ENCODE measurements around the gene ITPR1.

ITPR1 gene

GRCh38 chr3:4680227-4680691, 187.1 kb downstream of the ITPR1 start (continued):
- TF ChIP-seq ZNF629 (tag by site-specific recombination; IDR thresholded peaks at IDR 0.05), result no peak
- peak; percentile 88 for TF ChIP-seq ZNF561 (tag by site-specific recombination; IDR thresholded peaks at IDR 0.05; ENCODE audit: borderline replicate concordance)
- no peak for TF ChIP-seq KLF9 (tag by site-specific recombination; IDR thresholded peaks at IDR 0.05; ENCODE audit: low read depth)
- TF ChIP-seq ZEB2 (tag by site-specific recombination; IDR thresholded peaks at IDR 0.05), result no peak
- no peak for TF ChIP-seq ZIC2 (tag by site-specific recombination; IDR thresholded peaks at IDR 0.05)
- no peak for TF ChIP-seq ZNF114 (tag by site-specific recombination; IDR thresholded peaks at IDR 0.05)
- no peak for TF ChIP-seq ZBTB20 (tag by site-specific recombination; IDR thresholded peaks at IDR 0.05)
- TF ChIP-seq PRDM2 (tag by site-specific recombination; IDR thresholded peaks at IDR 0.05; ENCODE audit: borderline replicate concordance), result no peak
- peak; percentile 87 for TF ChIP-seq ZNF580 (tag by site-specific recombination; IDR thresholded peaks at IDR 0.05)
- no peak for TF ChIP-seq ZNF362 (tag by site-specific recombination; IDR thresholded peaks at IDR 0.05)
- no peak for TF ChIP-seq ZBTB17 (tag by site-specific recombination; IDR thresholded peaks at IDR 0.05)
- TF ChIP-seq ZNF600 (tag by site-specific recombination; IDR thresholded peaks at IDR 0.05), result no peak
- TF ChIP-seq ZNF513 (tag by site-specific recombination; IDR thresholded peaks at IDR 0.05), result no peak
- TF ChIP-seq ZNF16 (tag by site-specific recombination; IDR thresholded peaks at IDR 0.05; ENCODE audit: low read depth), result no peak
- TF ChIP-seq KLF16 (tag by site-specific recombination; IDR thresholded peaks at IDR 0.05), result 0 out of 2 replicates have a peak, but pooled peaks have one; percentile 22
- TF ChIP-seq BCL6B (tag by site-specific recombination; IDR thresholded peaks at IDR 0.05), result no peak
- TF ChIP-seq EGR2 (tag by site-specific recombination; IDR thresholded peaks at IDR 0.05; ENCODE audit: low read depth), result no peak
- no peak for TF ChIP-seq ZNF140 (tag by site-specific recombination; IDR thresholded peaks at IDR 0.05)
- no peak for TF ChIP-seq SP2 (tag by site-specific recombination; IDR thresholded peaks at IDR 0.05)
- TF ChIP-seq ZSCAN30 (tag by site-specific recombination; IDR thresholded peaks at IDR 0.05), result peak; percentile 43; the same call in 1 of the 2 replicates
- TF ChIP-seq REPIN1 (tag by site-specific recombination; IDR thresholded peaks at IDR 0.05; ENCODE audit: low read depth), result no peak
- TF ChIP-seq GLIS1 (tag by site-specific recombination; IDR thresholded peaks at IDR 0.05), result peak; percentile 52; the same call in 1 of the 2 replicates
- TF ChIP-seq ZNF555 (tag by site-specific recombination; conservative IDR thresholded peaks at IDR 0.05), result no peak
- peak; percentile 66; the same call in 1 of the 2 replicates for TF ChIP-seq OVOL3 (tag by site-specific recombination; IDR thresholded peaks at IDR 0.05)
- TF ChIP-seq GFI1B (tag by site-specific recombination; IDR thresholded peaks at IDR 0.05), result 0 out of 2 replicates have a peak, but pooled peaks have one; percentile 18
- TF ChIP-seq WT1 (tag by site-specific recombination; IDR thresholded peaks at IDR 0.05), result peak; percentile 31; the same call in 1 of the 2 replicates
- no peak for TF ChIP-seq ZSCAN18 (tag by site-specific recombination; IDR thresholded peaks at IDR 0.05)
- TF ChIP-seq ZNF521 (tag by site-specific recombination; IDR thresholded peaks at IDR 0.05), result no peak
- no peak for TF ChIP-seq ZNF19 (tag by site-specific recombination; IDR thresholded peaks at IDR 0.05; ENCODE audit: low read depth)
- TF ChIP-seq KLF10 (tag by site-specific recombination; IDR thresholded peaks at IDR 0.05), result 0 out of 2 replicates have a peak, but pooled peaks have one; percentile 17

Data from HEK293 (cell line).